G401.6 (cell line): Measurements from ENCODE around the gene FGGY.

Source experiments
- FAIRE-seq: peaks from 2 replicates; lab custom pipeline; 2012; peaks lifted over from hg19 to GRCh38; lab: Jason Lieb, UNC

The FGGY gene

GRCh38 chr1:59414406-59415133 is 117.7 kb downstream of the FGGY start:
- FAIRE-seq: no peak

DNA sequence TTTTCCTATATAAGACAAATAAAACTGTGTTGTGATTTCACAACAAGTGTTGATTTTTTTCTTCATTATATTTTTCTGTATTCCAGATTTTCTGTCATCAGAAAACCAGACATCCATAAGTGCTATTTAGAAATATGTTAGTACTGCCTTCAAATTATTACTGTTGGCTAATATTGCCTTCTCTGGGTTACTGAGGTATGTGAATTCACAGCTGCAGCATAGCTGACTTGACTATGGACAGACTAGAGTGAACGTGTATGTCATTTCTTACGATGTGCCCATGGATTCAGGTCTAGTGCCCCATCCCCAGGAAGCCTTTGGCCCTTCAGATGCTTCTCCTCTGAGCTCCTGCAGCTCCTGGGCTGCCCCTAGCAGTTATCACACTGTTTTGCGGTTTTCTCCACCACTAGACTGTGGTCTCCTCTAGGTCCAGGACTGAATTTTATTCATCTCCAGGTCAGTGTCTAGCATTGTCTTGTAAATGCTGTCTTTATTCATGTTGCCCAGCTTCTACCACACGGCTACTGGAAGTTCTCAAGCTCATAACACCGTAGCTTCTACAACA is 118.5 kb downstream of the FGGY start:
- FAIRE-seq: no peak

- no peak for FAIRE-seq
Observed at GRCh38 chr1:59415881-59416280, 119.0 kb downstream of the FGGY start.

- no peak for FAIRE-seq
Observed at GRCh38 chr1:59417406-59417805, 120.5 kb downstream of the FGGY start.

- FAIRE-seq: no peak
Observed at GRCh38 chr1:59418363-59419144, 121.7 kb downstream of the FGGY start.

GRCh38 chr1:59419361-59420140 is 122.7 kb downstream of the FGGY start:
- FAIRE-seq: no peak

- FAIRE-seq: no peak
Observed at GRCh38 chr1:59421232-59421920, 124.5 kb downstream of the FGGY start.

- no peak for FAIRE-seq
Observed at GRCh38 chr1:59422921-59423575, 126.2 kb downstream of the FGGY start.

- FAIRE-seq: no peak
Observed at GRCh38 chr1:59427155-59427554, 130.3 kb downstream of the FGGY start.

GRCh38 chr1:59427784-59428183 is 130.9 kb downstream of the FGGY start:
- no peak for FAIRE-seq

DNA sequence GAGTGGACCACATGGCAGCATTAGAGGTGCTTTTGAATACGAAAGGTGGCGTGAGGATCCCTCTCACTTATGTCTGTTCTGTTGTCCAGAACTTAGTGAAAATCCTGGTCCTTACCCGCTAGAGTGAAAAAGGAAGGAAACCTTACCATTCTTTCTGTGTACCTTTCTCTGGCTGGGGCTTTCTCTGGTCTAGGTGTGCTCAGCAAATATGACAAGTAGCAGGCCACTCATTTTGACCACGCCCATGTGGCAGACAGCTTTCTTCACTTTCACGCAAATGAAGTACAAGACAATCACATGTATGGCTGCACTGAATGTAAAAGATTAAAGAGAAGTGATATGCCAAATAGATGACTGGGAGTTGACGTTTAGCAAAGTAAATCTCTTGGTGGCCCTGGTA is 131.9 kb downstream of the FGGY start:
- no peak for FAIRE-seq

DNA sequence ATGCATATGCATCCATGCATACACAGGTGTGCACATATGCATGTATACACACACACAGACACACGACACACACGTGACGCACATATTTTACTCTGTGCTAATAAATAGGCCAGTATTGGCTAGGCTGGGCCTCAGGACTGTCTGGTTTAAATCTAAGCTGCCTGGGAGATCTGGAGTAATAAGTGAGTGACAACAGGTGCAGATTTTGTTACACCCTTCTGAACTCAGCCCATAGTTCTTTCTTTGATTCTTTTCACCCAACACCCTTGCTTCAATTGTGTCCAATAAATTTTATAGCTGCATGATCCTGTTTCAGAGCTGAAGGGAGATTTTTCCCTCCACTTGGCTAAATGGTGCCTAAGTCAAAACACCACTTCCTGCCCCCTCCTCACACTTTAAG is 132.8 kb downstream of the FGGY start:
- no peak for FAIRE-seq

DNA sequence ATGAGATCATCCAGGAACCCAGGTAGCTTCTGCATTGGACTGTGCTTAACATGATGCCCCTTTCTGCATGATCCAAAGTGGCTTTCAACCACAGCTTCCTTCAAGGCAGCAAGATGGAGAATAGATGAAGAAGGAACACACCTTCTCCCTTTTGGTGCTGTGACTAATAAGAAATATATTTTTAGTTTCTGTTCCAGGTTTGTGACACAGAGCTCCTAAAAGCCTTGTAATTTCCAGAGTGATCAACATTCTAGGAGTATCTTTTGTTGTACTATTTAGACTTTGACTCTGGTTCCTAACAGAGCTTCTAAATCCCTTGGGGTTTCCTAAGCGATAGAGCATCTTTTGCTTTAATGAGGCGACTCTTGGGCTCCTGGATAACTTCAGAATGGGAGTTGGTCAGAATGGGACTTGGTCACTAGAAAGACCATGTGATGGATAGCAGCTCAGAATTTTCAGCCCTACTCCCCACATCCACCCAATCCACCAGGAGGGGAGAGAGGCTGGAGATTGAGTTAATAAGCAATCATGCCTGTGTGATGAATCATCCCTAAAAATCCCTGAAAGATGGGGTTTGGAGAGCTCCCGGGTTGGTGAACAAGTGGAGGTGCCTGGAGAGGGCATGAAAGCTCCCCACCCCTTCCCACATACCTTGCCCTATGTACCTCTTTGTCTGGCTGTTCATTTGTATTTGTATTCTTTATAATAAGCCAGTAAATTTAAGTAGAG is 134.8 kb downstream of the FGGY start:
- no peak for FAIRE-seq

- FAIRE-seq: no peak
Observed at GRCh38 chr1:59432531-59433439, 135.9 kb downstream of the FGGY start.

GRCh38 chr1:59433440-59433813 is 136.5 kb downstream of the FGGY start:
- no peak for FAIRE-seq

DNA sequence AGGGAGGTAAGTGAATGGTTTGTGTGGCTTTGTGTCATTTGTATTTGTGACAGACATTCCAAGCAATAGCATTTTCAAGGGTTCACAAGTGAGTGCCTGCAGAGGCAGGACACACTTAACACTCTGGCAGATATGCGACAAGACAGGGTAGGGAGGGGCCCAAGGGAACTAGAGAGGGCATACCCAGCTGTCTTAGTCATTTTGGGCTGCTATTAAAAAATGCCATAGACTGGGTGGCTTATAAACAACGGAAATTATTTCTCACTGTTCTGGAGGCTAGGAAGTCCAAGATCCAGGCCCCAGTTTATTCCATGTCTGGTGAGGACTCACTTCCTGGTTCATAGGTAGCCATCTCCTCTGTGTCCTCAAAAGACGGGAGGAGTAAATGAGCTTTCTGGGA is 137.4 kb downstream of the FGGY start:
- no peak for FAIRE-seq

- no peak for FAIRE-seq
Observed at GRCh38 chr1:59436637-59437036, 139.7 kb downstream of the FGGY start.

DNA sequence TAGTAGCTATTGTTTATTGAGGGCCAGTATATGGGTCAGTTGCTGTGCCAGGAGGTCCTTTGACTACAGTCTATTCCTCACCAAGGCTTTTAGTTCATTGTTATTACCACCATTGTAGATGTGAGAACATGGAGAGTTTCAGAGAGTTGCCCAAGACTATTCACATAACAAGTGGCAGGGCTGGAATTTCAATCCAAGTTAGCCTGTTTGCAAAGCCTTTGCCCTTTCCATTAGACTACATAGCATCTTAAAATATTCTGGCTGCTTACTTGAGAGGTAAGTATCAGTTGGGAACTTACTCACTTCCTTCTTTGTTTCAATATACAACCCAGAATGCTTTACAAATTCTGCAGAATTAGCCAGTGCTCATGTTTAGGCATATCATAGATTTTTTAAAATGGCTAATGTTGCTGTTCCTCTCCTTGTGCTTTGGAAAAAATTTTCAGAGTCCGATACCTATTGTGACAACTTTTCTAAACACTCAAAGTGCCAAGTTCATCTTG is 141.2 kb downstream of the FGGY start:
- FAIRE-seq: no peak

DNA sequence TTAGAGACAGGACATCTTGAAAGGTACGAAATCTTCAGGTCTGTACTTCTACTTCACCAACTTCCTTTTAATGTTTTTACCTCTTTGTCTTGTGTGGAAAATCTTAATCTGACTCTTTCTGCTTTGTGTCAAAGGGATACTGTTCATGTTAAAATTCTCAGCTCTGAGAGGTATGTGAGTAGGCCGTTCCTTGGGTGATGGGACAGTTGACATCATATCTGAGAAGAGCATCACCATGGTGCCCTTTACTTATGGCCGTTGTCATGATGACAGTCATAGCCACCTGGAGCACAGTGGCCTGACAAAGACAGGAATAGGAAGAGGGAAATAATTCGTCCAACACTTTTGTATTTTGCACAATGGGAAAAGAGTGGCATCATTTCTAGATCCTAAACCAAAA is 145.6 kb downstream of the FGGY start:
- no peak for FAIRE-seq

DNA sequence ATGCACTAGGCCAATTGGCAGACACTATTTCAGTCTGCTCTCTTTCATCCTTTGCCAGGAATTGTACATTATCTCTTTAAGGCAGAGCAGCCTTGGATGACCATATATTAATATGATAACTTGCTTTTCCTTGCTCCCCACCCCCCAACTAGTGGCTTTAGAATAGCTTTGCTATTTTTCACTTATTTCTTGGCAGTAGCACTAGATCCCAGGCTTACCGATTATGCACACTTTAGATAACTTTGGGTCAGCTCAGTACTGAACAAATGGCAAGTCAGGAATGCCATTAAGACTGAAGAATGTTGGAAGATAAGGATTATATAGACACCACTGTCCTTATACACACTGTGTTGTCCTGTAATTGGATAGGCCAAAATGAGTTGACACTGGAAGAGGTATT is 146.4 kb downstream of the FGGY start:
- FAIRE-seq: no peak
